ENCODE measurements around the gene CTBP1. TPM values are rescaled to one million over a fixed set of nuclear protein-coding genes. Genes with fewer than 3 reads are reported as not detected.

Gene CTBP1
- polyA plus RNA-seq, 3 donors: 21.3 to 226 (median 42.1) TPM

- H3K36me3 Mint-ChIP-seq: peaks cover 48 to 69% of the 10 kb centered on the region in 2 donors
- Histone ChIP-seq H3K27me3 (ENCODE audit: control insufficient read depth in 2 of 2, insufficient read depth in 2 of 2, low read length in 2 of 2) (no peaks in the 10 kb centered on the region), H3K36me3 (replicated peaks in 1 of 2; ENCODE audit: control insufficient read depth in 1 of 2, insufficient read depth in 2 of 2, low read length in 2 of 2) (peaks cover 46 to 66% of the 10 kb centered on the region in 2 donors), H3K9ac (ENCODE audit: insufficient read depth, low read length, poor library complexity, severe bottlenecking) (peak overlapping the region; percentile 17), H4K20me1 (ENCODE audit: insufficient read depth, low read length) (peaks cover 88% of the 10 kb centered on the region), H3K4me1 (ENCODE audit: control insufficient read depth in 1 of 2, insufficient read depth in 2 of 2, low read length in 2 of 2) (peaks cover 32 to 41% of the 10 kb centered on the region in 2 donors), H3K79me2 (ENCODE audit: insufficient read depth, low read length) (peaks cover 17% of the 10 kb centered on the region), H3K4me2 (replicated peaks; ENCODE audit: extremely low read depth, low read length, poor library complexity, severe bottlenecking) (peak overlapping the region; percentile 20), H3K4me3 (replicated peaks in 1 of 3; ENCODE audit: low read depth in 2 of 3, low read length in 3 of 3) (peak overlapping the region in 1 of 3 experiments; percentile 21), H3K27ac (ENCODE audit: low read depth in 1 of 2, low read length in 2 of 2) (peak overlapping the region in 1 of 2 donors; percentile 38), H2AFZ (ENCODE audit: insufficient read depth, low read depth, low read length, poor library complexity, severe bottlenecking) (no peak overlapping the region), H3K9me3 (replicated peaks in 1 of 2; ENCODE audit: control insufficient read depth in 1 of 2, insufficient read depth in 1 of 2, low read length in 2 of 2) (no peaks in the 10 kb centered on the region)
- H3K4me1 Mint-ChIP-seq: peaks cover 45% of the 10 kb centered on the region
- WGBS (ENCODE audit: insufficient coverage): 86% methylated on average over 6 of the region's 27 CpGs
- no peak overlapping the region for H3K4me3 Mint-ChIP-seq
- TF ChIP-seq, protein P1, sequence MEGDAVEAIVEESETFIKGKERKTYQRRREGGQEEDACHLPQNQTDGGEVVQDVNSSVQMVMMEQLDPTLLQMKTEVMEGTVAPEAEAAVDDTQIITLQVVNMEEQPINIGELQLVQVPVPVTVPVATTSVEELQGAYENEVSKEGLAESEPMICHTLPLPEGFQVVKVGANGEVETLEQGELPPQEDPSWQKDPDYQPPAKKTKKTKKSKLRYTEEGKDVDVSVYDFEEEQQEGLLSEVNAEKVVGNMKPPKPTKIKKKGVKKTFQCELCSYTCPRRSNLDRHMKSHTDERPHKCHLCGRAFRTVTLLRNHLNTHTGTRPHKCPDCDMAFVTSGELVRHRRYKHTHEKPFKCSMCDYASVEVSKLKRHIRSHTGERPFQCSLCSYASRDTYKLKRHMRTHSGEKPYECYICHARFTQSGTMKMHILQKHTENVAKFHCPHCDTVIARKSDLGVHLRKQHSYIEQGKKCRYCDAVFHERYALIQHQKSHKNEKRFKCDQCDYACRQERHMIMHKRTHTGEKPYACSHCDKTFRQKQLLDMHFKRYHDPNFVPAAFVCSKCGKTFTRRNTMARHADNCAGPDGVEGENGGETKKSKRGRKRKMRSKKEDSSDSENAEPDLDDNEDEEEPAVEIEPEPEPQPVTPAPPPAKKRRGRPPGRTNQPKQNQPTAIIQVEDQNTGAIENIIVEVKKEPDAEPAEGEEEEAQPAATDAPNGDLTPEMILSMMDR (IDR thresholded peaks at IDR 0.05): no peak
- H3K9me3 Mint-ChIP-seq: no peaks in the 10 kb centered on the region
- H3K27me3 Mint-ChIP-seq (ENCODE audit: low read depth in 3 of 3): no peaks in the 10 kb centered on the region
- intact Hi-C loops (cut with micrococcal nuclease): loop anchor here in 1 of 2 donors (10.0 kb wide), 1 partner anchor 53 kb away; no protein-coding TSS in a partner anchor
- DNase-seq: no peak
- peak overlapping the region in 4 of 7 donors; percentile 33 to 43 (median 36) for H3K27ac Mint-ChIP-seq
Observed at GRCh38 chr4:1217366-1217765, 31.6 kb downstream of the CTBP1 start.

GRCh38 chr4:1216869-1217294 lies 32.0 kb downstream of the CTBP1 start:
- TF ChIP-seq, protein P1 (IDR thresholded peaks at IDR 0.05): no peak
- intact Hi-C loops (cut with micrococcal nuclease): loop anchor here in 1 of 2 donors (10.0 kb wide), 1 partner anchor 52 kb away; no protein-coding TSS in a partner anchor
- peaks cover 32 to 41% of the 10 kb centered on the region in 2 donors for H3K4me1 ChIP-seq (ENCODE audit: control insufficient read depth in 1 of 2, insufficient read depth in 2 of 2, low read length in 2 of 2)
- peaks cover 17% of the 10 kb centered on the region for H3K79me2 ChIP-seq (ENCODE audit: insufficient read depth, low read length)
- 0% methylated on average over 19 of the region's 21 CpGs for WGBS (ENCODE audit: insufficient coverage)
- H3K36me3 ChIP-seq (replicated peaks in 1 of 2; ENCODE audit: control insufficient read depth in 1 of 2, insufficient read depth in 2 of 2, low read length in 2 of 2): peaks cover 48 to 68% of the 10 kb centered on the region in 2 donors
- no peaks in the 10 kb centered on the region for H3K9me3 Mint-ChIP-seq
- no peak overlapping the region for H2AFZ ChIP-seq (ENCODE audit: insufficient read depth, low read depth, low read length, poor library complexity, severe bottlenecking)
- peaks cover 50 to 70% of the 10 kb centered on the region in 2 donors for H3K36me3 Mint-ChIP-seq
- H3K4me3 ChIP-seq (replicated peaks in 1 of 3; ENCODE audit: low read depth in 2 of 3, low read length in 3 of 3): peak overlapping the region in 1 of 3 experiments; percentile 21
- H4K20me1 ChIP-seq (ENCODE audit: insufficient read depth, low read length): peaks cover 88% of the 10 kb centered on the region
- no peaks in the 10 kb centered on the region for H3K27me3 Mint-ChIP-seq (ENCODE audit: low read depth in 3 of 3)
- peak overlapping the region in 1 of 2 donors; percentile 60 for H3K4me3 Mint-ChIP-seq
- peak overlapping the region; percentile 17 for H3K9ac ChIP-seq (ENCODE audit: insufficient read depth, low read length, poor library complexity, severe bottlenecking)
- H3K27me3 ChIP-seq (ENCODE audit: control insufficient read depth in 2 of 2, insufficient read depth in 2 of 2, low read length in 2 of 2): no peaks in the 10 kb centered on the region
- no peaks in the 10 kb centered on the region for H3K9me3 ChIP-seq (replicated peaks in 1 of 2; ENCODE audit: control insufficient read depth in 1 of 2, insufficient read depth in 1 of 2, low read length in 2 of 2)
- peak overlapping the region in 4 of 7 donors; percentile 35 to 78 (median 48) for H3K27ac Mint-ChIP-seq
- H3K4me1 Mint-ChIP-seq: peaks cover 45% of the 10 kb centered on the region
- H3K4me2 ChIP-seq (replicated peaks; ENCODE audit: extremely low read depth, low read length, poor library complexity, severe bottlenecking): peak overlapping the region; percentile 20
- DNase-seq: peak; percentile 24 to 37 (median 26)
- H3K27ac ChIP-seq (ENCODE audit: low read depth in 1 of 2, low read length in 2 of 2): peak overlapping the region in 1 of 2 donors; percentile 38
